Activated T-helper 1 cell treated with anti-CD3 and anti-CD28 coated beads, Interleukin-2, amount 50 U/mL, for 16 hours (primary cell): ENCODE results near the gene TCIRG1.

Experiments
- DNase-seq, 2 donors: peaks; one replicate each; pipeline ENCODE4 v3.0.0-alpha.2; 2020; ENCODE audit warnings: low read depth in 1 of 2, low spot score in 1 of 2

The TCIRG1 gene

GRCh38 chr11:68004551-68005335 is 34.1 kb upstream of the TCIRG1 start:
- no peak for DNase-seq

- DNase-seq, result no peak
Measured at GRCh38 chr11:68006606-68007166, 32.1 kb upstream of the TCIRG1 start.

- DNase-seq, result no peak
Measured at GRCh38 chr11:68007498-68008380, 31.1 kb upstream of the TCIRG1 start.

- DNase-seq, result no peak
Measured at GRCh38 chr11:68008381-68009337, 30.2 kb upstream of the TCIRG1 start.

- no peak for DNase-seq
Measured at GRCh38 chr11:68009391-68010089, 29.3 kb upstream of the TCIRG1 start.

GRCh38 chr11:68010090-68011041 is 28.5 kb upstream of the TCIRG1 start, which contains the start of gene ALDH3B1:
ALDH3B1 (plus strand) TSS chr11:68010327; CDS start chr11:68015298, 4,971 bp downstream.
- DNase-seq, result no peak

GRCh38 chr11:68011051-68011943 is 27.5 kb upstream of the TCIRG1 start:
- DNase-seq, result no peak

- DNase-seq, result no peak
Measured at GRCh38 chr11:68012044-68012842, 26.6 kb upstream of the TCIRG1 start.

GRCh38 chr11:68012843-68013610 is 25.8 kb upstream of the TCIRG1 start:
- DNase-seq, result no peak

GRCh38 chr11:68013611-68014156 is 25.1 kb upstream of the TCIRG1 start:
- no peak for DNase-seq

GRCh38 chr11:68014157-68014946 is 24.5 kb upstream of the TCIRG1 start:
- DNase-seq, result no peak

GRCh38 chr11:68014947-68015447 is 23.8 kb upstream of the TCIRG1 start:
- no peak for DNase-seq

- DNase-seq, result no peak
Measured at GRCh38 chr11:68015467-68015866, 23.4 kb upstream of the TCIRG1 start.

GRCh38 chr11:68016161-68016903 is 22.5 kb upstream of the TCIRG1 start:
- DNase-seq, result no peak
